ENCODE results near the gene PRKCE.

PRKCE gene

DNA sequence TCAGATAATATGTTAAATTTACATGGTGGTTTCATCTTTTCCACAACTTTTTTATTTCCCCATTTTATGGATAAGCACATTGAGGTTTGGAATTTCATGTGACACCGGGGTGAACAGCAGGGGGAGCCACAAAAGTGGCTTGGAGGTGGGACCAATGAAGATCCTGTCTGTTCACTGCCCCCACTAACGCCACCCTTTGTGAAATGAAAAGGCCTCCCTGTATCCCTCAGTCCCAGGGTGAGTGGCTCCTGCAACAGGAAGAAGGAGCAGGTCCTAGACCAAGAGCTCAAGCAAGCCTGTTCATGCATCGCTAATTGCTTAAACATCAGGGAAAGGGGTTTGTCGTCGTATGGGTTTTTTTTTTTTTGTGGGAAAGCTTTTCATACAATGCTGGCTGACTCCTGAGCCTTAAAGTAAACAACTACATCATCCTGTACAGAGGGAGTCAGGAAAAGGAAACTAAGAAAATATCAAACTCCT, 377.9 kb downstream of the PRKCE start:
- H3K4me3 ChIP-seq (ENCODE audit: low read length) = no peak overlapping the region
- TF ChIP-seq ZNF274 (IDR thresholded peaks at IDR 0.05; ENCODE audit: low read depth, low read length) = no peak

DNA sequence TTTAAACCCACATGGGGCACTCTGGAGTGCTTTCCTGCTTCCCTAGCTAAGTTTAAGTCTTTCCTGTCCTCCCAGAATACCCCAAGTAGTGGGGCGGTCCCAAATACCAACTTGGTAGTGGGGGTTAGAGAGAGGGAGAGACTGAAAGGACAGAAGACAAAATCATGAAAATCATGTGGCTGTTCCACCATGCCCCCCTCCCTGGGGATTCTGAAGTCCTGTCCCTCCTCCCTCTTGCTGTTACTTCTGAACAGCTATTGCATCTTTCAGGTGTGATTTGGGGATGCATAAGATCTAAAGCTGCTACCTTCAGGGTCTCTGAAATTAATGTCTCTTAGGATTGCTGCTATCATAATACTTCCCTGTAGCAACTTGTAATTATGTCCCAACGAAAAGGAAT, 378.9 kb downstream of the PRKCE start:
- no peak for TF ChIP-seq ZNF274 (IDR thresholded peaks at IDR 0.05; ENCODE audit: low read depth, low read length)
- H3K4me3 ChIP-seq (ENCODE audit: low read length) = no peak overlapping the region

- H3K4me3 ChIP-seq (ENCODE audit: low read length) = no peak overlapping the region
- TF ChIP-seq ZNF274 (IDR thresholded peaks at IDR 0.05; ENCODE audit: low read depth, low read length) = no peak
These were observed 380.8 kb downstream of the PRKCE start for GRCh38 chr2:46032161-46032813.

- no peak overlapping the region for H3K4me3 ChIP-seq (ENCODE audit: low read length)
- TF ChIP-seq ZNF274 (IDR thresholded peaks at IDR 0.05; ENCODE audit: low read depth, low read length) = no peak
These were observed 381.5 kb downstream of the PRKCE start for GRCh38 chr2:46032996-46033395.

DNA sequence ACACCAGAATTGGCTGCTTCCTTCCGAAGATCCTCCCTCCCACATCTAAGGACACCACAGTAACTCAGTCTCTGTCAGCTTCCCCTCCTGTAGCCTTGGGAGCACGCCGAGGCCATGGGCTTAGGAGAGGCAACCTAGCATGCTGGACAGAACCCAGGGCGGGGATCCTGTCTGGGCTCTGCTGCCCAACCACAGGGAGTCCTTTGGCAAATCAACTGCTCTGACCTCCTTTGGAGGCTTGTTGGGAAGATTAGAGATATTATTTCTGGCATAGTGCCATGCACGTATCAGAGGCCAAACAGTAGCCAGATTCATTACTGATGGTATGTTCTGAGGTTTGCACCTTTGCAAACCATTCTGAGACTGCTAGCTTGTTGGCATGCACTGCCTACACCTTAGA, 383.1 kb downstream of the PRKCE start:
- no peak for TF ChIP-seq ZNF274 (IDR thresholded peaks at IDR 0.05; ENCODE audit: low read depth, low read length)
- H3K4me3 ChIP-seq (ENCODE audit: low read length) = no peak overlapping the region

DNA sequence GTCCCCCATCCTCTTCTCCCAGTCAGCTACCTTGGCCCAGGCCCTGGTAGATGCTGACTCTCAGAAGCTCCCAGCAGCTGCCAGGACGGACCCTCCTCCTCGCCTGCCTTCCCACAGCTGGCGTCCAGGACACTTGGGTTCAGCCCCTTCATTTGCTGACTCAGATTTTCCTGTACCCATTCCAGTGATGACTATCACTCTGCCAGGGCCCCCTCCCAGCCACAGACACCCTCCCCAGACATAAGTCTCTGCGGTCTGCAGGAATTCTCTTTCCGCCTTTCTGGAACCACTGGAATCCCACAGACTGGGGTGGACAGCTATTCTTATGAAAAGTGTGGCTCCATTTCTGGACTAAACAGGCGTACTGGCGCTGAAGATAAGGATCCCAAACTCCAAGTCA, 385.5 kb downstream of the PRKCE start:
- H3K4me3 ChIP-seq (ENCODE audit: low read length) = no peak overlapping the region
- TF ChIP-seq ZNF274 (IDR thresholded peaks at IDR 0.05; ENCODE audit: low read depth, low read length) = no peak

GRCh38 chr2:46039543-46040303, 388.2 kb downstream of the PRKCE start:
- no peak overlapping the region for H3K4me3 ChIP-seq (ENCODE audit: low read length)
- no peak for TF ChIP-seq ZNF274 (IDR thresholded peaks at IDR 0.05; ENCODE audit: low read depth, low read length)

GRCh38 chr2:46040563-46041155, 389.2 kb downstream of the PRKCE start:
- no peak for TF ChIP-seq ZNF274 (IDR thresholded peaks at IDR 0.05; ENCODE audit: low read depth, low read length)
- no peak overlapping the region for H3K4me3 ChIP-seq (ENCODE audit: low read length)

- no peak for TF ChIP-seq ZNF274 (IDR thresholded peaks at IDR 0.05; ENCODE audit: low read depth, low read length)
- no peak overlapping the region for H3K4me3 ChIP-seq (ENCODE audit: low read length)
These were observed 390.0 kb downstream of the PRKCE start for GRCh38 chr2:46041434-46041833.

DNA sequence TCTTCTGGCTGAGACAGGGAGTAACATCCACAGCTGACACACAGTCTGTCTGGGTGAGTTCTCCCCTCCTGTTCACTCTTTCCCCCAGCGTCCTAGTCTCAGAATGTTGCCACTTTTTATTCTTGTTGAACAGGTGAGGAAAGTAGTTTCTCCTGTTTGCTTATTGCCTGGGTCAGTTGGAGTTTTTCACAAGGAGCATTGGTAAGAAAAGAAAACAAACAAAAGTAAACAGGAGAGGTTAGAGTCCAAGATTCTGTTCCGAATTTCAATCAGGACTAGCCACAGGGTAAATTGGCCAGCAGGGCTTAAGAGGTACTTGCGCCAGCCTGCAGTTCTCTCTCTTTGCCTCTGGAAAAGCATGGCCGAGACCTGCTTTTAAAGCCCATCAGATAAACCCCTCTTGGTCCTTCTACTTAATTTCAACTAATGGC, 390.7 kb downstream of the PRKCE start:
- no peak overlapping the region for H3K4me3 ChIP-seq (ENCODE audit: low read length)
- TF ChIP-seq ZNF274 (IDR thresholded peaks at IDR 0.05; ENCODE audit: low read depth, low read length) = no peak

DNA sequence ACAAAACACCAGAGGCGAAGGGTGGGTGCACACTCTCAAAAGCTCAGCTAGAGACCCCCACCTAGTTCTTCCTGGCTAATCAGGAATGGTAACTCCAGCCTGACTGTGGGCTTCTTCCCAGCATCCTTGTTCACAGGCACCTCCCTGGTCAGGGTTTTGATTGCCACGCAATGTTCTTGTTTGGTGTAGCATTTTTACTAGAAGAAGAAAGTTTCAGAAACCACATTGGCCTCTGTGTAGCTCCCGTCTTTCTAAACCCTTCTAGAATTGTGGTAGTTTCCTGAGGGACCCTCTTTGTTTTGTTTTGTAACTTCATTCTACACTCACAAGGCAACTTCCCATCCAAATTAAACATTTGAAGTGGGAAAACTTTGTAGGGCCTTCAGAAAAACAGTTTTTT, 391.2 kb downstream of the PRKCE start:
- TF ChIP-seq ZNF274 (IDR thresholded peaks at IDR 0.05; ENCODE audit: low read depth, low read length) = no peak
- H3K4me3 ChIP-seq (ENCODE audit: low read length) = no peak overlapping the region

DNA sequence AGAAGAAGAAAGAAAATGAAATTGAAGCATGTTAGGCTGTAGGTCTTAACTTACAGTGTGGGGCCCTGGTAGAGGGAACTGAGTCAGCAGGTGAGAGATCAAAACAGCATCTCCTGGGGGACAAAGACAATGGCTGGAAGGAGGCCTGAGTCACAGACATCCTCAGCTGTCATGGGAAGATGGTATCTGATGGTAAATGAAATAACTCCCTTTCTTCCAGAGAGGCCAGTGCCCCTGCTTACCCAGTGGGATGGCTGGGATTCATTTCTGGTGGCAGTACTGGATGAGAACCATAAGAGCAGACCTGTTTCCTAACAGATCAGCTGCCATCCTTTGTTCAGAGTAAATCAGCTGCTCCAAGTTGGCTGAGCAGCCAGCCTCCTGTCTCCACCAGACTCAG, 394.4 kb downstream of the PRKCE start:
- no peak overlapping the region for H3K4me3 ChIP-seq (ENCODE audit: low read length)
- TF ChIP-seq ZNF274 (IDR thresholded peaks at IDR 0.05; ENCODE audit: low read depth, low read length) = no peak

DNA sequence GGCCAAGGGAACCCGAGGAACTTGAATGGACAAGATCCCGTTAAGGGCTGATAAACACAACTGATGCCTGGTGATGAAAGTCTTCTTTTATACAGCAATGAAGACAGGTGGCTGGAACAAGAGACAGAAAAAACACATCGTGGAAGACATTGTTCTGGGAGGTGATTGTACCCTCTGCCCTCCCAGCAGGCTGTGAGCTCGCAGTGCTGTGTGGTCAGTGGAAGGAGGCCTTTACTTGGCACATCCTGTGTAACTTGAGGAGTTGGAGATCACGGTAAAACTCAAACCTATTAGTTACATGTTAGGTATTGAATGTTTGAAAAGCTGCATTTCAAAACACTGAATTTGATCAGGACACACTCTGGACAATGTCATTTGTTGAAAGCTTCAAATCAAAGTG, 395.8 kb downstream of the PRKCE start:
- no peak for TF ChIP-seq ZNF274 (IDR thresholded peaks at IDR 0.05; ENCODE audit: low read depth, low read length)
- no peak overlapping the region for H3K4me3 ChIP-seq (ENCODE audit: low read length)

- TF ChIP-seq ZNF274 (IDR thresholded peaks at IDR 0.05; ENCODE audit: low read depth, low read length) = no peak
- no peak overlapping the region for H3K4me3 ChIP-seq (ENCODE audit: low read length)
These were observed 397.2 kb downstream of the PRKCE start for GRCh38 chr2:46048693-46049092.

- TF ChIP-seq ZNF274 (IDR thresholded peaks at IDR 0.05; ENCODE audit: low read depth, low read length) = no peak
- no peak overlapping the region for H3K4me3 ChIP-seq (ENCODE audit: low read length)
These were observed 398.6 kb downstream of the PRKCE start for GRCh38 chr2:46050027-46050426.

Data from GM08714 (cell line).